ENCODE data around the gene CORO1A.
"Not testable (repeated sequence)": the region's sequence is repeated elsewhere in the genome, so short reads cannot be mapped to it uniquely, and the experiment has no call there.

DNA sequence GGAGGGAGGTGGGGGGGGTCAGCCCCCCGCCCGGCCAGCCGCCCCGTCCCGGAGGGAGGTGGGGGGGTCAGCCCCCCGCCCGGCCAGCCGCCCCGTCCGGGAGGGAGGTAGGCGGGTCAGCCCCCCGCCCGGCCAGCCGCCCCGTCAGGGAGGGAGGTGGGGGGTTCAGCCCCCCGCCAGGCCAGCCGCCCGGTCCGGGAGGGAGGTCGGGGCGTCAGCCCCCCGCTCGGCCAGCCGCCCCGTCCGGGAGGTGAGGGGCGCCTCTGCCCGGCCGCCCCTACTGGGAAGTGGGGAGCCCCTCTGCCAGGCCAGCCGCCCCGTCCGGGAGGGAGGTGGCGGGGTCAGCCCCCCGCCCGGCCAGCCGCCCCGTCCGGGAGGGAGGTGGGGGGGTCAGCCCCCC lies 14.0 kb upstream of the CORO1A start:
- TF ChIP-seq EZH2 (IDR thresholded peaks at IDR 0.05; ENCODE audit: insufficient read depth, poor library complexity, severe bottlenecking); EZH2phosphoT487 (IDR thresholded peaks at IDR 0.05; ENCODE audit: insufficient read depth, low read depth): not testable (repeated sequence)

Measured in GM23248 (cell line).